T47D (cell line): ENCODE measurements around the gene UBAC2.

ENCODE experiments used
- DNase-seq, 2 experiments: peaks; one replicate each; pipeline versions ENCODE4 v3.0.0 to v3.0.0-alpha.2; 2011 to 2012; ENCODE audit warnings: low read depth in 1 of 2, low spot score in 1 of 2
- JUND ChIP-seq: IDR thresholded peaks from 2 replicates; pipeline ENCODE4 v1.6.1; 2012; ENCODE audit warnings: low read depth
- in situ Hi-C: cut with HindIII; loops from 2 replicates; pipeline ENCODE4 v1.10.0; 2016; ENCODE audit warnings: low sequenced_read_pairs, low pct_unique_long_range_greater_than_20kb

Gene UBAC2

DNA sequence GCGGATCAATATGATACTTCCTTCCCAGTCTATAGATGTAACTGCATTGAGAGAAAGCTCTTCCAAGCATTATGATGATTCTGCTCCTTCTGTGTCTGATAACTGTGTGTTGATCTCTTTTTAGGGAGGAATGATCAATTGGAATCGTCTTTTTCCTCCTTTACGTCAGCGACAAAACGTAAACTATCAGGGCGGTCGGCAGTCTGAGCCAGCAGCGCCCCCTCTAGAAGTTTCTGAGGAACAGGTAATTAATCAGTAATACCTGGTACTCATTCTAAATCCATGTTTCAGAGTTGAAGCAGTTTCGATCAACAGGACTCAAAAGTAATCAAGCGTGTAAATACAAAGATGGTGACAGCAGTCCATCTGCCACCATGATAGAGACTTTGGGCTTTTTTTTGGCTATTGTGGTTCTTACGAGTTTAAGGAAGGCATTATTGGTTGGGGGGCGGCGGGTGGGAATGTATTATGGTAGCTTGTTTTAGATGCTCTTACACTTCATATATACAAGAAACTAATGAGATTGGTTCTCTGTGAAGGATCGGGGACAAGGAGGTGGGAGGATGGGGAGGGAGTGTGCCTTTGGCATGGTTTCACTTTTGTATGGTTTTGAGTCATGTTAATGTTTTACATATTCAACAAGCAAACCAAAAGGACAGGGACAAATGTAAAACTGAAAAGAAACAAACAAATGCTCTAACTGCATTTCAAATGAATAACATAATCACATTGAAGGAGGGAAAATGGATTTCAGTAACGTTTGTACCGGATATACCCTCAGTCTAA is 167.2 kb downstream of the UBAC2 start:
- TF ChIP-seq JUND = no peak
- in situ Hi-C loops = no loop called here

DNA sequence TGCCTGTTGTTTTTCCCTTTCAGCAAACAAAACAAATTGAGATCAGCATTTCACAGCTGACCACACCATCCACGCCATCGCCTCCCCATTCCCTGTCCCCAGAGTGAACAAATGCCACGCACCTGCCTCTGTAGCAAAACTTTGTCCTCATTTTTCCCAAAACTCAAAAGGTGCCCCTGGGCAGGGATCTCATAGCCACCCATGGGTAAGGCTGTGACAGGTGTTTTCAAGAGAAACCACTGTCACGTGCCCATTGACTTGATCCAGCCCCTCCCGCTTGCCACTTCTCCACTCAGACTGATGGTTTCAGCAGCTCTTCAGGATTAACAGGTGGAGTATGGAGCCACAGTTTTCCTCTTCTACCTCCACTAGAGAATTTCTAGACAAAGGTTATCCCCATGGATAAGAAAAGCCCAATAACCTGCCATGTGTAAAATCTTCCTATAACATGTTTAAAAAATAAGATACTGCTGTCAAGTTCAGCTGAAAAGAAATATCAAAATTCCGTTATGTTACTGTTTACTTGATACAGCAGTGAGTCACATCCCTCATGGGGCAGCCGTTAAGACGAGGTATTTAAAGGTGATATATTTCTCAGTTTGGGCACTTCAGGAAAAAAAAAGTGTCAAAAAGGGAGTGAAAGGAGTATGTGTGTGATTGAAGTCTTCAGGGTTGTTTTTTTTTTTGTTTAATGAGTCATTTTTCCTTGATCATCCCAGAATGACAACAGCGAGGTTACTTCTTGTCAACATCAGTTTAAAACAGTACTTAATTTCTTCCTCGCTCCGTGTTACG is 170.0 kb downstream of the UBAC2 start:
- TF ChIP-seq JUND = no peak
- in situ Hi-C loops = no loop called here
- no peak for DNase-seq

More for the DNA sequence above, 167.2 kb downstream of the UBAC2 start:
- no peak for DNase-seq

DNA sequence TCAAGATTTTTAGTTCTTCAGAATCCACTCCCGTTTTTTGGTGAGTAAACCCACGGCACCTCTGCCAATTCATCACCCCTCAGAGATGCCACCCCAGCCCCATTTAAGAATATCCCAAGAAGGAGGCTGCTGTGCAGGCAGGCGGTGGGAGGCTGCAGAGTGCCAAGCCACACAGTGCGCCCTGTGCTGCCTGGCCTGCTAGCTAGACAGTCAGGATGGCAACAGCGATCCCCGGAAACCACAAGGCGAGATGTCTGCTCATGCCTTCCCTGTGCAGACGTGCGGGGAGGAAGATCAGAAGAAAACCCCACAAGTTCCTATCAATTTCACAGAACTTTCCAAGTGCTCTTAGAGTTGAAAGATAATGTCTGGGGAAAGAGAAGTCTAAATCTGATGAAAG is 171.3 kb downstream of the UBAC2 start:
- in situ Hi-C loops = no loop called here
- no peak for TF ChIP-seq JUND

DNA sequence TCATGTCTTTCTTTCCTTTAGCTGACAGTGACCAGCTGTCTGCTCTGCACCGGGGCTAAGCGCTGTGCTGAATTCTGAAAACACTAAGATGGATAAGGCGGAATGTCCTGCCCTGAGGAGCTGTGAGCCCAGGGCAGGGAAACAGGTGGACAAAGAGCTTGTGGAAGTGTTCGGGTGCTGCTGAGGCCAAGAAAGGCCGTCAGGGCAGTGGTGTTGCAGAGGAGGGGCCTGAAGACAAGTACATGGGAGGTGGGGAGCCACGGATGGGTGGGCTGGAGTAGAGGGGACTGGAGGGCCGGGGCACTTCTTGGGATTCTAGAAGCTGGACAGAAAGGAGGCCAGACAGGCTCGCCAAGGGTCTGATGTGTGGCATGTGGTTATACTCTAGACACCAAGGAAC is 172.8 kb downstream of the UBAC2 start:
- no peak for DNase-seq
- TF ChIP-seq JUND = no peak
- in situ Hi-C loops = no loop called here

More for the DNA sequence above, 171.3 kb downstream of the UBAC2 start:
- DNase-seq = no peak

DNA sequence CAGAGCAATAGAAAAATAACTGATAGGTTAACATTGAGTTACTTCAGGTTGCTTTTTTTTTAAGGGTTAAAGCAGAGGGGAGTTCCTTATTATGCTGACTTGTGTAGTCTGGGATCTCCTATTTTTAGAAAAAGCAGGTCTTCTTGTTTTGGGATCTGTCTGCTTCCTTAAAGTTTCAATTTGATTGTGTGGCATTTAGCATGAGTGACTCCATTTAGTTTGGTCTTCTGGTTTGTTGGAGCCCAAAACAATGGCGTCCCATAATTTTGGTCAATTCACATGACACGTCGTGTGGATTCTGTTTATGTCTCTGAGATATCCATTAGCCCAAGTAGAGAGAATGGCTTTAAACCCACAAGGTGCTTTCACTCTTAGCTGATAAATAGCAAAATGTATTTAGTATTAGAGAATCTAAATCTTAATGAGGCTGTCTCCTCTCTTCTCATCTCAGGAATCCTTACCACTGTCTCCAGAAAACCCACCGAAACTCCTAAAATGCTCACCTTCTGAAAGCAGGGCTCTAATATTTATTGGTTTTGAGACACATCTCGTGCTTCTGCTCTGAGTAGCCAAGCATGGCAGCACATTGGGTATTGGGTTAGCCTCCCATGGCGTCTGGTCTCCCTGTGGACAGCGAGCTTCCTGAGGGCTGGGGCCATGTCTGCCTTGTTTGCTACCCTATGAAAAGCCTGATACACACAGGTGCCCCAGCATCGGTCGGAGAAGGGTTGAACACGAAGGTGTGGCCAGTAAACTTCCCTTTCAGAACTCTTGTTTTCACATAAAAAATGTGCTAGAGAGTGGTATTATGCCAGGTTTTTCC is 173.7 kb downstream of the UBAC2 start:
- TF ChIP-seq JUND = no peak
- in situ Hi-C loops = no loop called here
- DNase-seq = no peak

DNA sequence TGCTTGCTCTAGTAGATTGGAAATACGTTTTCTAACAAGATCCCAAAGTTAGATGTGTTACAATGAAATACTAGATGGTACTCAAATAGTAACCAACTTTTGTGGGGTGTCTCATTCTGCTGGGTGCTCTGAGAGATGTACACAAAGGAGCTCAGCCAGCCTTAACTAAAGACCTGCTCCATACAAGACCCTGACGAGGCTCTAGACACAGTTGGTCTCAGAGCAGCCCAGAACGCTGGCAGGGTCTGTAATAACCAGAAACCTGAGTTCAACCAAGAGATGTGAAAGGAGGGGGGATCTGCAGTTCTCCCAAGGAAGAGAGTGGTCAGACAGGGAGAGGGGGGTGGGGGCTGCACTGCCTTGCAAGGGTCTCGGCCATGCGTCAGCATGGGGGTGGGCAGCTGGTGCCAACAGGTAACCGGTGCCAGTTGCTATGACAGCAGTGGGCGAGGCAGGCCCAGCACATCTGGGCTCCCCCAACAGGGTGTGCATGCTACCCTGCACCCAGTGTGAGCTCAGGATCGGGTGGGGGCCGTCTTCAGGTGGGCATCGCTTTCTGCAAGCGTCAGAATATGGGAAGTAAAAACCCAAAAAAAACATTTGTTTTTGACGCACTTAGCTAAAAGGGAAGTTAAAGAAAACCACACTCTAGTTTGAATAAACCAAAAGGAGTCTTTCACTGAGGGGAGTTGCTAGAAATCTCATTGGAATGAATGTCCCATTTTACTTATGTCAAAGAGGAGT is 174.5 kb downstream of the UBAC2 start:
- in situ Hi-C loops = no loop called here
- no peak for TF ChIP-seq JUND
- no peak for DNase-seq

DNA sequence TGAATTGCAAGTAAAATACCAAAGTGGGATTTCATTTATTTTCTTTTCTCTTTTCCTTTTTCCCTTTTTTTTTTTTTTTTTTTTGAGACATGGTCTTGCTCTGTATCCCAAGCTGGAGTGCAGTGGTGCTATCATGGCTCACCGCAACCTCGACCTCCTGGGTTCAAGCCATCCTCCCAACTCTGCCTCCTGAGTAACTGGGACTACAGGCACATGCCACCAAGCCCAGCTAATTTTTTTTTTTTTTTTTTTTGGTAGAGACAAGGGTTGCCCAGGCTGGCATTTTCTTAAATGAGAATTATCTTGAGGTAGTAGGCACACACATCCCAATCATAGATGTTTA is 175.1 kb downstream of the UBAC2 start:
- no peak for TF ChIP-seq JUND
- DNase-seq = no peak
- in situ Hi-C loops = no loop called here

DNA sequence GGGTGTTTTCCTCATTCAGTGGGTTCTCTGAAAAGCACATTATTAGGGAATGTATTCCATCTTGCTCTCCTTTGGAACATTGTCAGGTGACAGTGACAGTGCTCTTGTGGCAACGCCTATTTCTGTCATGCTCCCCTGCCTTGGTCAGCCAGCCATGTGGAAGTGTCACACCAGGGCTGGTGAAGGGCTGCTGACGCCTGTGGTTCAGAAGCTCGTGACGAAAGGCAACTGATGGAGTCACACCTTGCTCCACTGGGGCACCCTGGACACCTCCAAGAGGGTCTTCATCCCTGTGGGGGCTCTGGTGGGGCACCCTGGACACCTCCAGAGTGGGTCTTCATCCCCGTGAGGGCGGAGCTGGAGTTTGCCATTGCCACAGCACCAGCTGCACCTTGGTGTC is 175.5 kb downstream of the UBAC2 start:
- in situ Hi-C loops = no loop called here

DNA sequence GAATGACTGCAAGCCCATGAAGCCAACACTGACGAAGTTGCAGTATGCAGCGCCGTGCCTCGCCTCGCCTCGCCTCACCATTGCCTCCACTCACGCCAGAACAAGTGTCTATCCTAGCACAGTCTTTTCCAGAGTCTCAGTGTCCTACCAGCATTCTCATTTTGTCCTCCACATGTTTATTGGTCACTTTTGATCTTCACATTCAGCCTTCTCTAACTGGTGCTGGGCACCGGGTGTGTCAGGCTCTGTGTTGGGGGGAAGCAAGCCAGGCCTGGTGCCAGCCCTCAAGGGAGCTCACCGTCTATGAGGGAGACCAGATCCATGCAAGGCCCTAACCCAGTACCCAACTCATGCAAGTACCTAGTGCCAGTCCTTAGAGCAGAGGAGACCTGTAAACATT is 176.3 kb downstream of the UBAC2 start:
- DNase-seq = no peak
- in situ Hi-C loops = no loop called here
- no peak for TF ChIP-seq JUND

More for the DNA sequence above, 175.5 kb downstream of the UBAC2 start:
- no peak for DNase-seq
- no peak for TF ChIP-seq JUND

DNA sequence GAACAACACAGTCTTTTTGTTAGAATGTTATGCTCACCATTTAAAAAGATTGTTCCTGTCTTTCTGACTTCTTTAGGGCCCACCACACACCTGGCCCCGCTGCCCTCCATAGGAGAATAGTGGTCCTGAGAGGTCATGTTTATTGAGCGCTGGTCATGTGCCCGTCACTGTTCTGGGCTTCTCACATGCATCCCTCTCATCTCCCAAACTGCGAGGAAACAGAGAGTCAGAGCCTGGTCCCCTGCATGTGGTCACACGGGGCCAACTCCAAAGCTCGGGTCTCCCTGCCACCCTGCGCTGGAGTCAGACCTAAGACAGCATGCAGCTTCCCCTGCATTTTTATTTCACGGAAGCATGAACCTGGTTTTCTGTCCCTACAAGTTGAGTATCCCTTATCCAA is 177.0 kb downstream of the UBAC2 start:
- DNase-seq = no peak
- in situ Hi-C loops = no loop called here
- no peak for TF ChIP-seq JUND

DNA sequence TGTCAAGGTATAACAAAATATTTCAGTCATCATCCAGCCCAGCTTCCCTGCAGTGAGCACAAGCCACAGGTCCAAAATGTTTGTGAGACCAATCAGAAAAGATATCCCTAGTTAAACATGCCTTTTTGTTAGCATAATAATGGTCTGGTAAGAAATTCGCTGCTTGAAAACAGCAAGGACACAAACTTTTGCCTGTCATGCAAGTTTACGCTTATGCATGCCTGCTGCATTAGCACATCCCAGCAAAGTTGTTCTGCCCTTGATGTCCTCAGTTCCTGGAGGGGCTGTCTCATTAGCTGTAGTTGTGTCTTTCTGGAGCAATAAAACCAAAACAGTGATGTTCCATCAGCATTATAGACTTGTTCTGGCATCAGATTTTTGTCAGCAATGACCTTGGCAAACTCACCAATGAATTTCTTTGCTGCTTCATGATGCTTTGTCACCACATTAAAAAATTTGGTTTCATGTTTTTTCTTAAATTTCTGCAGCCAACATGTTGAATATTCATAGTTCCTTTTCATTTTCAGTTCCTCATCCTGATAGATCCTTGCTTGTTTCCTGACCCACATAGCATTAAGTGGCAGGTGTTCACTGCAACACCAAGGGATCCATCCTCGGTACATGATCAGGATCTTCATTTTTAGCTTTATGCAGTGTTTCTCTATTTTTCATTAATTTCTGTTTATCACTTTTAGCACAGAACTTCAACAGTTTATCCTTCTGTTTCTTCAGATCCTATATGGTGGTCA is 178.5 kb downstream of the UBAC2 start:
- in situ Hi-C loops = no loop called here
- DNase-seq = no peak
- no peak for TF ChIP-seq JUND
